ENCODE results near the gene ADIPOQ. TPM values are rescaled to one million over a fixed set of nuclear protein-coding genes. Genes with fewer than 3 reads are reported as not detected.
"Not testable (repeated sequence)": the region's sequence is repeated elsewhere in the genome, so short reads cannot be mapped to it uniquely, and the experiment has no call there.

Gene ADIPOQ
- total and polyA plus RNA-seq, 2 of the 13 experiments (the other 11 are each of a cell fraction or from before 2014, with no cell fraction given): not detected

- Histone ChIP-seq H3K4me3 (replicated peaks in 1 of 3; ENCODE audit: insufficient read depth in 1 of 3, low read depth in 2 of 3, low read length in 3 of 3) (no peak overlapping the region), H3K4me1 (ENCODE audit: insufficient read depth, low read length) (peaks cover 24% of the 10 kb centered on the region; the same call in 1 of the 2 replicates), H3K4me2 (ENCODE audit: low read depth, low read length) (no peak overlapping the region), H4K20me1 (ENCODE audit: insufficient read depth, low read length) (no peaks in the 10 kb centered on the region), H3K36me3 (replicated peaks in 1 of 2; ENCODE audit: control insufficient read depth in 1 of 2, insufficient read depth in 2 of 2, low read length in 2 of 2) (no peaks in the 10 kb centered on the region), H3K27ac (ENCODE audit: extremely low read length, insufficient read depth, low read length) (no peak overlapping the region), H3K9ac (ENCODE audit: insufficient read depth, low read depth, low read length) (no peak overlapping the region), H2AFZ (ENCODE audit: low read length) (no peak overlapping the region), H3K79me2 (ENCODE audit: insufficient read depth, low read length) (no peaks in the 10 kb centered on the region), H3K9me3 (ENCODE audit: low read length) (no peaks in the 10 kb centered on the region), H3K27me3 (ENCODE audit: control insufficient read depth in 1 of 2, insufficient read depth in 2 of 2, low read length in 2 of 2) (peaks cover 2 to 9% of the 10 kb centered on the region in 2 experiments; a peak in 1 of 5 replicates)
- DNase-seq (ENCODE audit: low spot score): no peak
- ChIA-PET CTCF (ENCODE audit: low intra/inter-chr PET ratio, low total read pairs) (no interaction called here), POLR2A (no interaction called here)
- no peak for ATAC-seq
- intact Hi-C loops (cut with micrococcal nuclease; ENCODE audit: unreplicated experiment) (no loop called here), in situ Hi-C loops (cut with HindIII; ENCODE audit: extremely low pct_ligation_motif_present, low pct_unique_long_range_greater_than_20kb) (no loop called here)
- BruUV-seq (replicated peaks): no TSS peak
- TF ChIP-seq NR3C1 (CRISPR knock-in tag; IDR thresholded peaks at IDR 0.05) (no peak), MEIS1 (CRISPR knock-in tag; IDR thresholded peaks at IDR 0.05; ENCODE audit: borderline replicate concordance) (no peak), DNMT3B (CRISPR knock-in tag; conservative IDR thresholded peaks at IDR 0.05) (no peak), RORA (CRISPR knock-in tag; IDR thresholded peaks at IDR 0.05) (no peak), ZNF629 (CRISPR knock-in tag; conservative IDR thresholded peaks at IDR 0.05) (no peak), PRMT3 (CRISPR knock-in tag; IDR thresholded peaks at IDR 0.05; ENCODE audit: borderline replicate concordance, low read depth) (no peak), HOXA3 (CRISPR knock-in tag; IDR thresholded peaks at IDR 0.05) (no peak), CHD2 (IDR thresholded peaks at IDR 0.05; ENCODE audit: low read depth, low read length) (no peak), POLR2AphosphoS2 (IDR thresholded peaks at IDR 0.05; ENCODE audit: low read depth, low read length) (no peak), CHD4 (IDR thresholded peaks at IDR 0.05; ENCODE audit: borderline replicate concordance, low read length) (no peak), ZC3H4 (CRISPR knock-in tag; IDR thresholded peaks at IDR 0.05; ENCODE audit: borderline replicate concordance) (no peak), PBX2 (CRISPR knock-in tag; IDR thresholded peaks at IDR 0.05) (no peak)
- TF ChIP-seq, protein P1, sequence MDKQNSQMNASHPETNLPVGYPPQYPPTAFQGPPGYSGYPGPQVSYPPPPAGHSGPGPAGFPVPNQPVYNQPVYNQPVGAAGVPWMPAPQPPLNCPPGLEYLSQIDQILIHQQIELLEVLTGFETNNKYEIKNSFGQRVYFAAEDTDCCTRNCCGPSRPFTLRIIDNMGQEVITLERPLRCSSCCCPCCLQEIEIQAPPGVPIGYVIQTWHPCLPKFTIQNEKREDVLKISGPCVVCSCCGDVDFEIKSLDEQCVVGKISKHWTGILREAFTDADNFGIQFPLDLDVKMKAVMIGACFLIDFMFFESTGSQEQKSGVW (CRISPR knock-in tag; IDR thresholded peaks at IDR 0.05; ENCODE audit: borderline replicate concordance): no peak
- FAIRE-seq: no peak
Measured at GRCh38 chr3:186890911-186891310, 48.4 kb downstream of the ADIPOQ start.

- intact Hi-C loops (cut with micrococcal nuclease; ENCODE audit: unreplicated experiment); BruUV-seq (replicated peaks); H4K20me1 ChIP-seq (ENCODE audit: insufficient read depth, low read length); H3K27me3 ChIP-seq (ENCODE audit: control insufficient read depth in 1 of 2, insufficient read depth in 2 of 2, low read length in 2 of 2); DNase-seq (ENCODE audit: low spot score); H3K4me3 ChIP-seq (replicated peaks in 1 of 3; ENCODE audit: insufficient read depth in 1 of 3, low read depth in 2 of 3, low read length in 3 of 3); H2AFZ ChIP-seq (ENCODE audit: low read length); FAIRE-seq; H3K36me3 ChIP-seq (replicated peaks in 1 of 2; ENCODE audit: control insufficient read depth in 1 of 2, insufficient read depth in 2 of 2, low read length in 2 of 2); H3K9me3 ChIP-seq (ENCODE audit: low read length); H3K79me2 ChIP-seq (ENCODE audit: insufficient read depth, low read length); H3K27ac ChIP-seq (ENCODE audit: extremely low read length, insufficient read depth, low read length); ATAC-seq; in situ Hi-C loops (cut with HindIII; ENCODE audit: extremely low pct_ligation_motif_present, low pct_unique_long_range_greater_than_20kb); CTCF ChIA-PET (ENCODE audit: low intra/inter-chr PET ratio, low total read pairs); H3K9ac ChIP-seq (ENCODE audit: insufficient read depth, low read depth, low read length); POLR2A ChIA-PET: not testable (repeated sequence)
- peaks cover 24% of the 10 kb centered on the region; the same call in 1 of the 2 replicates for H3K4me1 ChIP-seq (ENCODE audit: insufficient read depth, low read length)
- WGBS (ENCODE audit: low lambda C conversion rate): no CpG with 5 or more reads among the region's 2 CpGs
- H3K4me2 ChIP-seq (ENCODE audit: low read depth, low read length): peak overlapping the region; percentile 24; the same call in 1 of the 2 replicates
Measured at GRCh38 chr3:186893071-186893470, 50.6 kb downstream of the ADIPOQ start.
